NCI-H748 (cell line): ENCODE results near the gene PDE9A.

ENCODE experiments used
- DNase-seq: peaks from one replicate; lab custom pipeline; 2025; ENCODE audit not compliant: unreplicated experiment; lab: John Stamatoyannopoulos, UW

PDE9A gene

DNA sequence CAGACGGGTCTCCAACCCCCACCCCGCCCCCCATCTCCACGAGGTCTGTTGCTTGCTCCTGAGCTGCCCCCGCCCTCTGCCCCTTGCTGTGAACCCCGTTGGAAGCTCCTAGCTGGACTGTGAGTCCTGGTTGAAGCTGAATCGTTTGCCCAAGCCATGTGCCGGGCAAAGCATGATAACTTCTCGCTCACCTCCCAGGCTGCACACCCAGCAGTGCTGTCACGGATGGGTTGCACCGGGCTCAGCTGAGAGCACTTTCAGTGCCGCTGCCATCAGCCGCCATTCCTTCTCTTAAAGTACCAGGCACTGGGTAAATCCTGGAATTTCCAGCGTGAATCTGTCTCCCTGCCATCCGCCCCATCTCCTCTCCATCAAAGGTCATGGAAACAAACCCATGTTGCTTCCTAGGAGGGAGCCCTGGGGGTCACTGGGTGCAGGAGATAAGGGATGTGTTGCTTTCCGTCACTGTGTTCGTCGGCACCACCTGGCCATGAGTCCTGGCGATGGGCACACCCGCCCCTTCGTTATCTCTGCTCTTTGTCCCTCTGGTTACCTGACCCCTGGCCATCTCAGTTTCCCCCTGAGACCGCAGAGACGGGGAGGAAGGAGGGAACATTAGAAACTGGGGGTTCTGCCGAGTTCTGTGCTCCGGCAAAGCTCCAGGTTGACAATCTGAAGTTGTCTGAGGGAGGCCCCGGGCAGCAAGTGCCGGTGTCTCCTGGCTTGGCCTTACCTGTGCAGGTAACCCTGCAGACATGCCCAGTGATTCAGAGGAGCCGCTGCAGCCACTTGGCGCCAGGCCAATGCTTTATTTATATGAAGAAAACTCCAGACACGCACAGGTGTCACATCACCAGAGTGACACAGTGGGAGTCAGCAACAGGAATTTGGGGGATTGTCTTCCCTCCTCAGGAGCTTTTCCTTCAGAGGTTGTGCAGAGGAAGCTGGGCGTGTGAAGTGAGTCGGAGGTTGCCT lies 2.7 kb downstream of the PDE9A start:
- no peak for DNase-seq

DNA sequence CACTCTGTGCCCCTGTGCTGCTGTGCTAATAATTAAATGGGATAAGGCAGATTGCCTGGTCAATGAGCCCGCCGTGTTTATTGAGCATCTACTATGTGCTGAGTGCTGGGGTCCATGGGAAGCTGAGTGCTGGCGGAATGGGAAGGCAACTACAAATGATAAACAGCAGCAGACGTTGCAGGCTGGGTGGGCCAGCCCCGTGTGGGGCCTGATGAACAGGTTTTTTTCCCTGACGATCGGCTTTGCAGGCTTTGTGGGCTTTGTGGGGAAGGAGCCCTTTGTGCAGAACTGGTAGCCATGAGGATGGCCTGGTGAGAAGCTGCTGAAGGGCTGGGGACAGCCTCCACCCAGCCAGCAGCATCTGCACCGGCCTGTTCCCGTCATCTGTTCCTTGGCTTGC lies 3.5 kb downstream of the PDE9A start:
- no peak for DNase-seq

DNA sequence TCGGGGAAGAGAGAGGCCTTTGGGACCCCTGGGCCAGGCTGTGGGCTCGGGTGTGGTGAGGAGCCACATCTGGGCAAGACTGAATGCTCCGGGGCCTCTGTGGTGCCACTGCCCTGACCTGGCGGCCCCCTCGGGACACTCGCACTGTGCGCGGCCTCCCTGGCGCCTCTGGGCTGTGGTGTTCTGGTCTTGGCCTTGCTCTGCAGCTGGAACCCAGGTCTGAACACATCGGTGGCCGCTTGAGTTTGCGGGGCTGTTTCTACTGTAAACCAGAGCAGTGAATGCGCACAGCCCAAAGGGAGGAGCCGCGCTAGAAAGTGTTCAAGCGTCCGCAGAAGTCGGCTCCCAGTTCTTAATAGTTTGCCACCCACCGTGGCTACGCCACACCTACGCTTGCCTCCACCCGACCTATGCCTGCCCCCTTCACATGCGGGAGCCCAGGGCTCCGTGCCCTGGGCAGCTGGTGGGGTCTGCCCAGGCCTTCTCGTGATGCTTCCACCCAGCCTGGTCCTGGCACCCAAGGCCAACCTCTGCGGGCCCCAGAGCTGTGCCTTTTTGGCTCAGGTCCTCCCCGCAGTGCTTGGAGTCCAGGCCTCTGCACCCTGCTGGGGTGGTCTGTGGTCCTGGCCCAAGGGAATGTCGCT lies 4.4 kb downstream of the PDE9A start:
- no peak for DNase-seq

DNA sequence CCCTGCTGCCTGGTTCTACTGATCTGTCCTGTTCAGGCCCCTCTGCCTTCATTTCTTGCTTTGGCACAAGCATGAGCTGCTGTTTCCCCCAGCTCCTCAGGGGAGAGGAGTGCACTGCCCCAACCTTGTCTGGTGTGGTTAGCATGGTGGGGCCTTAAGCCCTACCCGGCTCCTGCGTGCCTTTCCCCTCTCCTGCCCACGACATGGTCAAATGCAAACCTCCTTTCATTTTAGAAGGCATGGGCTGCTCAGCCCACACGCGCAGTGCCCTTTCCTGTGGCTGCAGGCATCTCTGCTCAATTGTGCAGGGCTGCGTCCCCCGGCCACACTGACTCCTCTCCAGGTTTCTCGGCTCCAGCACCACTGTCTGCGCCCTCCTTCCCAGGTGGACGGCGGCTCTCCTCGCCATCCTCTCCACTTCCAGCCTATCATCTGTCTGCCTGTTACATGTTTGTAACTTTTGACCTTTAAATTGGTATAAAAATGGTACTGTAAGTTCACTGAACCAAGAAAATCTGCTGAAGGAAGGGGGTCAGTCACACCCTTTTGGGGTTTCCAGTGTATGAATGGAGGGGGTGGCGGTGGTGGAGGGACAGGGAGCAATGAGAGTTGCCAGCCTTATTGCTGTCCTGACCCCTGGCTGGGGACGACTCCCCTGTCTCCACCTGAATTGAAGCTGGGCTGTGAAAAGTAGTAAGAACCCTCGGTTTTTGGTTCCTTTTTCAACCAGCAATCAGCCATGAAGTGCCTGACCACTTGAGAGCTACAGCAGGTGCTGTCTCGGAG lies 5.1 kb downstream of the PDE9A start:
- DNase-seq = no peak

DNA sequence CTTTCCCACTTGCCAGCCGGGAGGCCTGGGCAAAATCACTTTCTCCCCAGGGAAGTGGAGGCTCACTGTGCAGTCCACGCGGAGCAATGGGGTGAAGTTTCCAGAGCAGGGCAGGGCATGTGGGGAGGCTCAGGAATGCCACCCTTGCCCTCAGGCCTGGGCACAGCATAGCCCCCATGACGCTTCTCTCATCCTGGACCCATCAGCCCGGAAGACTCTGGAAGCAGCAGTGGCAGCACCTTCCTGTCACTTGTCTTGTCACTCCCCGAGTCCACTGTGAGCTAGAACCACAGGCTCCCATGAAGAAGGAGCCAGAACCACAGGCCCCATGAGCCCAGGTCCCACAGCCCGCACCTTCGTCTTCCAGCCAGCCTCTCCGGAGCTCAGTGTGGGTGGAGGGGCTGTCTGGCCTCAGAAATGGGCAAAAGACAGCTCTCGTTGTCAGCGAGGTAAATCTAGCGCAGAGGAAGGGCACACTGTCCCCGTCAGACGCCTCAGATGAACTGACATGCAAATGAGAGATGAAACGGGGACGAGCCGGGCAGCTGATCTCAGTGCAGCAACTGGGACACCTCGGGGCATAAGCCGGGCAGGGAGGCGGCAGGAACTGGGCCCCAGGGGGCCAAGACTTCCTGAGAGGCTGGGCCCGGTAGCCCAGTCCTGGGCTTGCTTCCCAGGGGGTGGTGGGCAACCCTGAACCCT lies 6.1 kb downstream of the PDE9A start:
- no peak for DNase-seq

DNA sequence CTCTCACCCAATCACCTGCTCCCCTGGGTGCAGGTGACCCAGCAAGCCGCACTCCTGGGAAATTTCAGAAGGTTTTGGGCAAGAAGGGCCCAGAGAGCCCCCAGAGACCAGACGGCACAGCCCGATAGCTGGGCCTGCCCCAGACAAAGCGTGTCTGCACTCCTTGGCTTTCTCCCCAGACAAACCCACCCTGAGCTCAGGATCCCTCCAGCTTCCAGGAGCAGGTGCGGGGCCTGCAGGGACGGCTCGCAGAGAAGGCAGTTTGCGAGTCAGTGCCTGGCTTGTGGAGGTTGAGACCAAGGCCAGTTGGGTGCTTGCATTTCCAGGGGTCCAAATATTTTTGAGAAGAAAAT lies 6.7 kb downstream of the PDE9A start:
- no peak for DNase-seq

DNA sequence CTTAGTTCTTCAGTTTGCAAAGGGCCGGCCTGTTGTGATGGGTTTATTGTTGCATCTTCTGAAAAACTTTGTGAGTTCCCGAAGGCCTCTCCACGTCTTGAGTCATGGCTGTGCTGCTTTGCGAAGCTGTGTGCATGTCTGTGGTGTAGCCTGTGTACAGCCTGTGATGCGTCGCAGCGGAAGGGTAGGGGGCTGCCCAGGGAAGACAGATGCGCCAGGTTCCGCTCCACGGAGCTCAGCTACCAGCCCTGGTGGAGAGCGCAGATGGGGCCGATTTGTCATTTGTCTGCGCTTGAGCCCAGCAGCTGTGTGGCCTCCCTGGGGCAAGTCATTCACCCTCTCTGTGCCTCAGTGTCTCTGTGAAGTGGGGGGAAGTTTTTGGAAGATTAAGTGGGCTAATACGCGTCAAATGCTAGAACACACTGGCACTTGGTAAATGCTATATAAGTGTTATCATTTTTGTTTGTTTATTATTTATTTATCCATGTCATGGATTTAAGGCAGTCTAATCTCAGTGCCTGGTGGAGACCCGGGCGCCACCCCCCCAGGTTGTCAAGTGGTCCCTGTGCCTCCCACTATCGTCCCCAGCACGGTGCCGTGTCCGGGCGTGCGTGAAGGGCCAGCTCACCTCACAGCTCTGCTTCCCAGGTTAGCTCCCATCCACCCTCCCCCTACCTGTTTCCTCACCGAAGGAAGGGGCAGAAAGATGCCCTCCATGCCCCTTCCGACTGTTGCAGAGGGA lies 8.4 kb downstream of the PDE9A start:
- DNase-seq = no peak

DNA sequence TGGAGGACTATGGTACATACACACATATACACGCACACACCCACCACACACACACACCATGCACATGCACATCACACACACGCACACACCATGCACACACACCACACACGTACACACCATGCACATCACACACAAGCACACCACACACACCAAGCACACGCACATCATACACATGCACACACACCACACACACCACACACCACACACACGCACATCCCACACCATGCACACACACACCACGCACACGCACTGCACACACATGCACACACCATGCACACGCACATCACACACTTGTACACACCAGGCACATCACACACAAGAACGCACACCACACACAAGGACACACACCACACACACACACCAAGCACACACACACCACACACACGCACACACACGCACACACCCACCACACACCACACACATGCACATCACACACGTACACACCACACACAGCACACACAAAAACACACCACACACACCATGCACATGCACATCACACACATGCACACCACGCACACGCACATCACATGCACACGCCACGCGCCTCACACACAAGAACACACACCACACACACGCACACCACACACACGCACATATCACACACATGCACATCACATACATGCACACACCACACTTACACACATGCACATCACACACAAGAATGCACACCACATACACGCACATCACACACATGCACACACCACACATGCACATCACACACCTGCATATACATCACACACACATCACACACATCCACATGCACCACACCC lies 9.2 kb downstream of the PDE9A start:
- DNase-seq = no peak

DNA sequence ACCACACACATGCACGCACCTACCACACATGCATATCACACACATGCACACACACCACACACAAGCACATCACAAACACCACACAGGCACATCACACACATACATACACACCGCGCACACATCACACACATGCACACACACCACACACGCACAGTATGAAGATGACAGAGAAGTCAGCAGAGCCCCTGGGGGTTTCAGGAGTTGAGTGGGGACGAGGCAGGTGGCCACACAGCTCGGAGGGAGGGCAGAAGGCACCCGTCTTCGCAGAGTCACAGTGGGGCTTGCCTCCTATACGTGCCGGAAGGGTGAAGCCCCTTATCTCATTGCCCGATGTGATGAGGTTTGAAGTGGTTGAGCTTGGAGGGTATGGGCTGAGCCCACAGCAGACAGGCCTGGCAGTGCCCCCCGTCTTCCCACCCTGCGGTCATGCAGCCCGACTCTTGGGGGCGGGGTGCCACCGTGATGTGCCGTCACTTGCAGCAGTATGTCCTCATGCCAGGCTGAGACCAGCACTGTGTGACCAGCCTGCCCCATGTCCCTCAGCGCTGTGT lies 9.9 kb downstream of the PDE9A start:
- no peak for DNase-seq

DNA sequence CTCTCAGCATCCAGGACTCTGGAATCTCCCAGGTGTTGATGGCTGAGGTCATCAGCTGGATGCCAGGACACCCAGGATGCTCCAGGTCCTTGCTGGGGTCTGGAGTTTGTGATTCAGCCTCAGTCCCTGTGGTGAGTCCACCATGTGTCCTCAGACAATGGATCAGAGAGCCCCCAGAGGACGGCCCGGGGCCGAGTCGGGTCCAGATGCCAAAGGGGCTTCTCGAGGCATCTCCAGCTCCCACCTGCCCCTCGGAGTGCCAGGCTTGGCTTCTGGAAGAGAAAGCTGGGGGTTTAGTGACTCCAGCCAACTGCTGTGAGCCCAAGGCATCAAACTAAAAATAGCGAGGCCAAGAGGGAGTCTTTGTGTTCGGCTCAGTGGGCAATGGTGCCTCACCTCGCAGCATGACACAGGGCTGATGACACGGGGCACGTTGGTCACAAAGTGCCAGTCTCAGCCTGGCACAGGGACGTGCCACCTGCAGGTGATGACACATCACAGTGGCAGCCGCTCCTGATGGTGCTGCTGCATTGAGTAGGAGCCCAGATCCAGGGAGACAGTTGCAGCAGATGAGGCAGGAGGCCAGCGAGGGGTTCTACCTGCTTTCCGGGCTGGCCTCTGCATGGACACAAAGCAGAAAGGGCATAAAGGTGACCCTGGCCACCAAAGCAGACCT lies 10.6 kb downstream of the PDE9A start:
- DNase-seq = no peak

DNA sequence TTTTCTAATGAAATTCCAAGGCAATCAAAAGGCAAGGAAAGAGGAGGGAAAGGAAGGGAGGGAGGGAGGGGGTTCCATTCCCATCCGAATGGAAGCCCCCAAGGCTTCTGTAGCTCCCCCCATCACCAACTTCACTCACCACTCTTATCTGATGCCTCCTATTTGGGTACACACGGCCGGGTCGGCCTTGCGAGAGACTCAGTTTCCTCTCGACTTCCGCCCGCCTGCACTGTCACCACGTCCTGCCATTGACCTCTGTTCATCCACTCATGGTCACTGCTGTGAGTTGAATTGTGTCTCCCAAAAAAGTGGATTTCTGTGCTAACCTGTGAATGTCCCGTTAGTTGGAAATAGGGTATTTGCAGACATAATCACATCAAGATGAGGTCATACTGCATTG lies 11.2 kb downstream of the PDE9A start:
- no peak for DNase-seq

DNA sequence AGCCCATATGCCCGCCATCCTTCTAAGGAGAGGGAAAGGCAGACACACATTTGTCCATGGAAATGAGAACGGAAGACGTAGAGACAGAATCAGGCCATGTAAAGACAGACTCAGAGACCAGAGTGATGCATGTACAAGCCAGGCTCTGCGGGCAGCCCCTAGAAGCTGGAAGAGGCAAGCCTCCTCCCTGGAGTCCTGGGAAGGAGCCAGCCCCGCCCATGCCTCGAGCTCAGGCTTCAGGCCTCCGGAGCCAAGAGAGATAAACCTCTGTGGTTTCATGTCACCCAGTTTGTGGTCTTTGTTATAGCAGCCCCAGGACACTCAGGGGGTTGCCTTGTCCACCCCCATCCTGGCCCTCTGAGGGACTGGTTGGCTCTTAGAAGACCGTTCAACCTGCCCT lies 11.6 kb downstream of the PDE9A start:
- no peak for DNase-seq

DNA sequence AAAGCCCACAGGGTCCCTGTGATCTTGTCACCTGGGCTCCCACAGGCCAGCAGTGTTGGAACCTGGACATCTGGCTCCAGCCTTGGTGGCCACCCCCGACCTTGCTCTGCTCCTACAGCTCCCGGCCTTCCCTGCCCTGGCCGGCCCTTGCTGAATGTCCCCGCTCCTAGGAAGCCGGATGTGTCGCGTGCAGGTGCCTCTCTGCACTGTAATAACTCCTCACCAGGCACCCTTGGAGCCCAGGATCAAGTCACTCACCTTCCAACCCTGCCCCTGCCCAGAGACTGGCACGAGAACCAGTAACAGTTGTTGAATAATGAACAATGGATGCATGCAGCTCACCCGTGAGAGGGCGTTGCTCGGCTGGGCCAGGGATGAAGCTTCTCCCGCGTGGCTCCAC lies 12.1 kb downstream of the PDE9A start:
- DNase-seq = no peak

DNA sequence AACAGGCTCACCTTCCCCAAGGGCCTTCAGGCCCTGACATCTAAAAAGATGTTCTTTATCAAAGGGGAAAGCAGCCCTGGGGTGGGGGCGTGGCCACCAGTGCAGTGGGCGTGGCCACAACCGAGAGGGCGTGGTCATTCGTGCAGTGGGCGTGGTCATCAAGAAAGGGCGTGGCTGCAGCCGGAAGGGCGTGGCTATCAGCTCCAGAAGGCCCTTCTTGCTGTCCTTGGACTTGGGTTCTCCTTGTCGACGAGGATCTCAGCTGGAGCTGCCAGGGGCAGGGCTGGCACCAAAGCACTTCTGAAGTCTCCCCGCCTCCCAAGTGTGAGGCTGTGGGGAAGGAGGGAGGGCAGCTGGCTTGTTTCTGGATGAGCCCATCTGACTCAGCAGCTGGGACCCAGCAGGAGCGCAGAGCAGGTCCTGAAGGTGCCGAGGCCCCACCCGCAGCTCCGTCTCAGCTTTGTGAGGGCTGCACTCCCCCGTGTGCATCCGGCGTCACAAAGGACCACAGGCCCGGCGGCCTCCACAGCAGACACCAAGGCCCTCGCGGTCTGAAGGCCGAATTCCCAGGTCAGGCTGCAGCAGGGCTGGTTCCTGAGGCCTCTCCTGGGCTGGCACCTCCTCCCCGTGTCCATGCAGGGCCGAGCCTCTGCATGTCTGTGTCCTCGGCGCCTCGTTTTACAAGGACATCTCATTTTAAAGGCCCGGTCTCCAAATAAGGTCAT lies 12.8 kb downstream of the PDE9A start:
- no peak for DNase-seq

DNA sequence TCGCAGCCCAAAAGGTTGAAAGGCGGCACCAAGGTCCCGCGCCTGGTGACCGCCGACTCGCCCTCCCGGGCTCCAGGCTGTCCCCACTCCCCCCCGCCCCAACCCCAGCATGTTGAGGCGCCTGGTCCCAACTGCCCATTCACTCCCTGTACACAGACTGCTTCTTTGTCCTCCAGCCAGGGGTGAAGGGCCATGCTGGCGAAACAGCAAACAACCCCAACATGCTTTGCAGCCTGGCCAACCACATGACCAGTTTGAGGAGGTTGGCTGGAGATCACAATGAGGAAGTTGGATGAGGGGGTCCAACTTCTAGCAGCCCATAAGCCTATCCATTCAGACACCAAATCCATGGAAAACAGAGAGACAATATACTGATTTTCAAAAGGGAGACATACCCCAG lies 13.5 kb downstream of the PDE9A start:
- DNase-seq = no peak

DNA sequence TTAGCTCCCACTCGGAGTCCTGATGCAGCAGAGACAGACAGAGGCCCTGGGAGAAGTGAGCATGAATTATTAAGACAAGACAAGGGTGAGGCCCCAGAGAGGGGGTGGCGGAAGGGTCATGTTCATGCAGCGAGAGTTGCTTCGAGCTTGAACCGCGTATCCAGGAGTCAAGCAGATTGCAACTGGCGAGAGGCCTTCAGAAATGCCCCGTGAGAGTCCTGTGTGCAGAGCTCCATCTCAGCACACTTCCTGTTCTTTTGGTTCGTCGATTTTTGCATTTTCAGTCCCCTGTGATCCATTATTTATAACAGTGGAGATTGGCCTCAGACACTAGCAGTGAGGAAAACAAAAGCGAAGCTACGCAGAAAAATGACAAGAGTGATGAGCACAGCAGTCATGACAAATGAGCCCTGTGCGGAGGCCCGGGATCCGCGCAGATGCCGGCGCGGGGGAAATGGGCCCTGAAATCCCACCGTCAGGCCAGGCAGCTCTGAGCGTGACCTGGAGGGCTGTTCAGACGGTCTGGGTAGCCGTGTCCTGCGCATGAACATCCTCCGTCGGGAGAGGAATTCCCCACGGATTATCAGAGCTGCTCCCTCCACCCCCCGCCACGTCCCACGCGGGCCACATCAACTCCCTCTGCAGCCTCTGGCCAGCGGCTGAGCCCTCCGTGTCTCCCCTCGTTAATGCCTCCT lies 15.0 kb downstream of the PDE9A start:
- DNase-seq = no peak

DNA sequence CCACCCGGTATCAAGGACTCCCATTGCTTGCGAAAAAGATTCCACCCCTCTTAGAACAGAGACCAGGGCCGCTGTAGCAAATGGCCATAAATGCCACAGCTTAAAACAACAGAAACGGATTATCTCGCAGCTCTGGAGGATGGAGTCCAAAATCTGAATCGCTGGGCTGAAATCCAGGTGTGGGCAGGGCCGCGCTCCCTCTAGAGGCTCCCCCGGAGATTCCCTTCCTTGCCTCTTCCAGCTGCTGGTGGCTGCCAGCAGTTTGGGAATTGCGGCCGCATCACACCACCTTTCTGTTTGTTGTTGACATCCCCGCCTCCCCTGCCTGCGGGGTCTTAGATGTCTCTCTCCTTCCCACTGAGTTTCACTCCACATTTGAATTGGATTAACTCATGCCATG lies 15.6 kb downstream of the PDE9A start:
- DNase-seq = peak; percentile 21
